Hepatocyte (in vitro differentiated cells): ENCODE data around the gene BCCIP.

Experiments used
- CTCF ChIP-seq: fragments of 200-600 bp; sonication (generic); IDR thresholded peaks from 2 replicates; pipeline ENCODE4 v1.5.1; 2016; ENCODE audit warnings: antibody characterized with exemption, mild to moderate bottlenecking; ENCODE audit not compliant: poor library complexity
- EZH2phosphoT487 ChIP-seq: fragments of 200-600 bp; sonication (generic); IDR thresholded peaks from one replicate; pipeline ENCODE4 v1.6.1; 2018; ENCODE audit warnings: antibody characterized with exemption, mild to moderate bottlenecking, low read depth, moderate library complexity; ENCODE audit not compliant: unreplicated experiment, severe bottlenecking

- TF ChIP-seq CTCF (no peak), EZH2phosphoT487 (no peak)
Measured at GRCh38 chr10:125866421-125867029, 43.2 kb downstream of the BCCIP start.
